B cell (primary cell): ENCODE data around the gene PLEKHH2.

Experiments used
- CTCF ChIP-seq: fragments of 200-600 bp; IDR thresholded peaks from one replicate; pipeline ENCODE4 v1.8.0; 2022; ENCODE audit warnings: antibody characterized with exemption, mild to moderate bottlenecking
- EZH2 ChIP-seq: IDR thresholded peaks from 2 replicates; pipeline ENCODE4 v1.6.1; 2012; ENCODE audit warnings: borderline replicate concordance, low read depth, mild to moderate bottlenecking, moderate library complexity, low read length; ENCODE audit not compliant: insufficient read depth, poor library complexity, severe bottlenecking

GRCh38 chr2:43802135-43802534 is 165.1 kb downstream of the PLEKHH2 start:
- TF ChIP-seq CTCF (no peak), EZH2 (no peak)
